HG03442 (cell line): Measurements from ENCODE around the gene CFAP157.

Source experiments
- ATAC-seq: cut with Tn5 transposase; IDR thresholded peaks from one replicate; pipeline ENCODE4 v1.9.1; 2021; ENCODE audit warnings: mild to moderate bottlenecking, moderate library complexity; ENCODE audit not compliant: unreplicated experiment

CFAP157 gene

DNA sequence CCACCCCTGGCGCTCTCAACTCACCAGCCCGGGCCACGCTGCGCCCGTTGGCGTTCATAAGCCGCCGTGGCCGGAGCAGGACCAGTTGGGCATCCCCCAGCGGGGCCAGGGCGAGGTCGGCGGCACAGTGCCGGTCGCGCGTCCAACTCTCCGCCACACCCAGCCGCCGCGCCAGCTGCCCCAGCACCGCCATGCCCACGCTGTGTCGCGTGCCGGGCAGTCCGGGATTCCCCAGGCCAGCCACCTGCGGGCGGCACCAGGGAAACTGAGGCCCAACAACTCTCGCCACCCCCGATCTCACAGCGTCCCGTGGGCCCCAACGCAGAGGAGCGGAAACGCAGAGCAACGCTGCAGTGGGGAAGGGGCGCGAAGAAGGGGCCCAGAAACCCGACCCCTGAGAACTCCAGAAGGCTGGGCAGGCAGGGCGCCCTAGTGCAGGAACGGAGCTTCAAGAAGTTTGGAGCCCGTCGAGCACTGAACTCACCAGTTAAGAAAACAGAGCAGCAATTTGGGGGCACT, 8.2 kb downstream of the CFAP157 start:
- no peak for ATAC-seq

DNA sequence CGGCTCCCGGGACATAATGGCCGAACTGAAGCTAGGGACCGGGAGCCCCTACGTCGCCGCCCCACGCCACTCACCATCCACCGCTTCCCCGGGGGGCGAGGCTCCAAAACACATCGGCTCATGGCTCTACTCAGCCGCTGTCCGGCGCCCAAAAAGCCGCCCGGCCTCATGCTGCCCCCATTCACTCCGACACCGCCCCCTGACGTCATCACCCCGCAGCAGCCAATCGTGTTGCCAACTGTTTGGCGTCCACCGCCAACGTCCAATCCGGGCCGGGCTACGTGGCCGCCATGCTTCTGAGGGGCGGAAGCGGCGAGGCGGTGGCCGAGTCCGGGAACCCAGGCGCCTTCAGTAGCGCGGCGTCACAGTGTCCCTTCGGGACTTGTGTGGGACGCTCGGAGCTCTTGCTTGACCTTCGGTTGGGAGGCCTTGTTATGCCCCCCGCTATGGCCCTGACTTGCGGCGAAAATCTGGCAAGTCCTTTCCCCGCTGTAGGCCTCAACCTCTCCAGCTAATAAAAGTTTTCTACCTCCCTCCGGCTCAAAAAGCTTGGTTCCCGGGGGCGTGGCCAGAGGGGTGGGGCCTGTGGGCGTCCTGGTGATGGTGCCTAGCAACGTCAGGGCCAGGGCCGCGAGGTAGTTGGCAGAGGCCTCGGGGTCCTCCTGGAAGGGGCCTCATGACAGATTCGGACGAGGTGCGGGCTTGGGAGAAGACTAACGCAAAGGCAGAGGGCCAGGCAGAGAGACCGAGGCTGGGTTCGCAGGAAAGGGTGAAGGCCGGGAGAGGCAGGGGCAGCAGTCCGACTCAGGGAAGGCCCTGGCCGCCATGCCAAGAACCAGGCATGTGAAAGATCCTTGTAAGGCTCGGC, 8.9 kb downstream of the CFAP157 start, which contains the start of the genes PTRH1 and TTC16:
Gene PTRH1 (minus strand): TSS at position 194 of the 868 bp plus-strand sequence. CDS start 24 bp downstream, at position 170.
Gene TTC16 (plus strand): TSS at position 610 of the 868 bp plus-strand sequence. CDS start 67 bp downstream, at position 677.
- peak; percentile 90 for ATAC-seq

DNA sequence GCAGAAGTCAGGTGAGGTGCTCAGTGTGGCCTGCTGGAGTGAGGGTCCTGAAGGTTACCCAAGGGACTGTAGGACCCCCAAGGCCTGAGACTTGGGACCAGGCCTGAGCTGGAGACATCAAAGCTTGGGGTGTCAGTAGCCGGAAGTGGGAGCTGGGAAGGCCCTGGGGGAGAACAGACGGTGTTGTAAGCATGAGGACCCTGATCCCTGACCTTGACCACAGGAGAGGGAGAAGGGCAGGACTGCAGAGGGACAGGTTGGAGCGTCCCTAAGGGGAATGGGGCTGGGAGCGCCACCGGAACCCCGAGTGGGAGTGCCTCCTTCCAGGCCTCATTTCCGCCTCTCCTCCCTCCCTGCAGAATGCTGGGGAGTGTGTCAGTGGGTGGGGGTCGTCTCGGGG, 9.6 kb downstream of the CFAP157 start:
- ATAC-seq = no peak

DNA sequence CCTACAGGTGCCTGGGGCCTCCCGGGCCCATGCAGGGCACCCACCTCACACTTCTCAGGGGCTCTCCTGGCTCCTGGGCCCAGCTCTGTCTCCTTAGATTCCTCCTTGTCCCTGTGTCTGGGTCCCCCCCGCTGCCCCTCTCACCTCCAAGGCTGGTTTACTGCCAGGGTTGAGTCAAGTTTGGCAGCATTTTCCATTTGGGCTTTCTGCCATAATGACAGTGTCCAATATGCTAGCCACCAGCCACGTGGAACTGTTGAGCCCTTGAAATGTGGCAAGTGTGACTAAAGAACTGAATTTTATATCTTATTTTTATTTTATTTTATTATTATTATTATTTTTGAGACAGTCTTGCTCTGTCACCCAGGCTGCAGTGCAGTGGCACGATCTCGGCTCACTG, 11.0 kb downstream of the CFAP157 start:
- no peak for ATAC-seq

DNA sequence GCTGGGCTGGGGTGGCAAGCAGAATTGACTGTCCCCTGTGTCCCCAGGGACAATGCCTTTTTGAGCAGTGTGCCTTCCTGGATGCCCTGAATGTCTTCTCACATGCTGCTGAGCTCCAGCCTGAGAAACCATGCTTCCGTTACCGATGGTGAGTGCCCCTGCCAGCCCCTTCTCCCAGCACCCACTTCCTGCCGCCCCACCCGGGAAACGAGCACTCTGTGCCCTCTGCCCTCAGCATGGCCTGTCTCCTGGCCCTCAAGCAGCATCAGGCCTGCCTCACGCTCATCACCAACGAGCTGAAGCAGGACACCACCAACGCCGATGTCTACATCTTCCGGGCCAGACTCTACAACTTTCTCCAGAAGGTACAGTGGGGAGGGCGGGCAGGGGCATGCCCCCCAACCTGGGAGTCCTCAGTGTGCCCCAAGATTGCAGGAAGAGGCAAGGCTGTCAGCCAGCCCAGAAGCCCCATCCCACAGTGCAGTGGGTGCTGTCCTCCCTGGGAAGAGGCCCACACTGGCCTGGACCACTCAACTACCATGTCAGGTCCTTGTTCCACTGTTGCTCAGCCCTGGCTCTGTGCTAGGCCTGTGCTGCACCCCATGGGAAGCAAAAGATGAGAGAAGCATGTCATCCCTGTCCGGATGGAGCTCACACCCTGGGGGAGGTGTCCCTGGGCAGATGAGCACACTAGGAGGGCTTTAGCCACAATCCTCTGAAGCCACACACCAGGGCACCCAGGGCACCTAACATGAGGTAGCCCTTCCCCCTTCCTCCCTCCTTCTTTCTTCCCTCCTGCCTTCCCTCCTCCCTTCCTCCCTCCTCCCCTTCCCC, 13.5 kb downstream of the CFAP157 start:
- no peak for ATAC-seq

DNA sequence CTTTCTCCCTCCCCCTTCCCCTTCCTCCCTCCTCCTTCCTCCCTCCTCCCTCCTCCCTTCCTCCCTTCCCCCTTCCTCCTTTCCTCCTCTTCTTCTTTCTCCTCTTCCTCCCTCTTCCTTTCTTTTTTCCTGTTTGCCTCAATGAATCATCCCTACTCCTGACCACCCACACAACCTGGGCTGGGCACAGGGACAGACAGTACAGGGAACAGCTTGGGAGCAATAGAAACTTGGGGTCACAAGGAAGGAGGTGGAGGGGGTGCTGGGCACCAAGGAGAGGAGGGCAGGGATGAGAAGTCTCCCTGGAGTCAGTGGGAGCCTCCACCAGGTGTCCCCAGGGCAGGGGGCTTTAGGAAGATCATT, 14.1 kb downstream of the CFAP157 start:
- no peak for ATAC-seq

DNA sequence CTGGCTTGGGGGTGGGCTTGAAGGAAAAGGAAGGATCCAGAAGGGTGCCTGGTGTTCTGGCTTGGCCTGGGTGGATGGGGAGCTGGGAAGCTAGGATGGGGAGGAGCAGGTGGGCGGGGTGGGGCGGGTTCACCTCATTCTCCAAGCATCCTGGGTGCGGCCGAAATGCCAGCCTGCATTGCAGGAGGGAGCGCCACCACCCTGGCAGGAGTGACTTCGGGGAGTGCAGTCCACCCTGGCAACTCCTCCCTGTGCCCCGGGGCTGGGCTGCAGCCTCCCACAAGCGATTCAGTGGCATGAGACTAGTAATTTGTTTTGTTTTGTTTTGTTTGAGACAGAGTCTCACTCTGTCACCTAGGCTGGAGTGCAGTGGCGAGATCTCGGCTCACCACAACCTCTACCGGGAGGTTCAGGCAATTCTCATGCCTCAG, 14.6 kb downstream of the CFAP157 start:
- no peak for ATAC-seq

DNA sequence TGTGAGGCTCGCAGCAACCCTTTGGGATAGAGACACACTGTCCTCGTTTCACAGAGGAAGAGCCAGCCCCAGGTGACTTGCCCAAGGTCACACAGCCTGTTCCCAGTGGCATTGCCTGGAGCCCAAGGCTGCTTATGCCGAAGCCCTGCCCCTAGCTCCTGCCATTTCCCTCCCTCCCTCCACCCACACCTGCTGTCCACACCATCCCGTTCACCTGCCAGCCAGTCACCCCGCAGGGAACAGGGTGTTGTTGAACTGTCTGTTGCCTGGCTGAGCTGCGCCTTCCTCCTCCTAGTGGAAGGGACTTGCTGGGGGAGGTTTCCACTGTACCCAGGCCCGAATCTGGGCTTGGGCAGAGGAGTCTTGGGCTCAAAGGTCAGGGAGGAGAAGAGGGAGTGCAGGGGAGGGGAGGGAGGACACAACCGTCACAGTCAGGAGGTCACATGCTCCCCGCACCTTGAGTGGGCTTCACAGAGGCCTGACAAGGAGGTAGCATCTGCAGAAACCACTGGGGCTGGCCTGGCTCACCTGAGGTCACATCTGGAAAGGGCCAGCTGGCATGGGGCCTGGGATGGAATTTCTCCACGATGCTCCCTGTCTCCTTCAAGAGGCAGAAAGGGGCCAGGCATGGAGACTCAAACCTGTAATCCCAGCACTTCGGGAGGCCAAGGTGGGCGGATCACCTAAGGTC, 15.4 kb downstream of the CFAP157 start:
- ATAC-seq = no peak

DNA sequence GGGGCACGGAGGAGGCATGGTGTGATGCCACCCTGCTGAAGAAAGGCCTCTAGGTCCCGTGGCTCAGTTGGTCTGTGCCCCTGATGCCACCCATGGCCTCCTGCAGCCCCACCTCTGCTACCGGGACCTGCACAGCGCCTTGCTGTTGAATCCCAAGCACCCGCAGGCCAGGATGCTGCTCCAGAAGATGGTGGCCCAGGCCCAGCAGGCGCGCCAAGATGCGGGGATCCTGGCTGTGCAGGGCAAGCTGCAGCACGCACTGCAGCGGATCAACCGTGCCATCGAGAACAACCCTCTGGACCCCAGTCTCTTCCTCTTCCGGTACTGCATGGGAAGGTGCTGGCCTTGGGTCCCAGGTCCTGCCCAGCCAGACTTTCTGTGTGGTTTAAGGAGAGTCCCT, 16.2 kb downstream of the CFAP157 start:
- no peak for ATAC-seq

DNA sequence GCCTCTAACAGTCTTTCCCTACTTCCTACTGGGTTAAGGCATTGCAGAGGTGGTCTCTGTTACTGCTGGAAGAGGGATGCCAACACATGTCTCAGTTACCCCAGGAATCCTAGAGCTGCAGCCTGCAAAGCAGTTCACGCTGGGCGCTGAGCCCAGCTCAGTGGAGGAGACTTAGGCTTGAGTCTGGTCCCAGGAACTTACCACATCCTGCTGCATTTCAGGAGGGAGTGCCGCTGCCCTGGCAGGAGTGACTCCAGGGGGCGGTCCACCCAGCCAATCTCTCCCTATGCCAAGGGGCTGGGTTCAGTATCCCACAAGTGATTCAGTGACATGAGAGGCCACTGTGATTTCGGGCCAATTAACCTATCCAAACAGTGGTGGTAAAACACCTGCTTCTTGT, 16.7 kb downstream of the CFAP157 start:
- no peak for ATAC-seq

DNA sequence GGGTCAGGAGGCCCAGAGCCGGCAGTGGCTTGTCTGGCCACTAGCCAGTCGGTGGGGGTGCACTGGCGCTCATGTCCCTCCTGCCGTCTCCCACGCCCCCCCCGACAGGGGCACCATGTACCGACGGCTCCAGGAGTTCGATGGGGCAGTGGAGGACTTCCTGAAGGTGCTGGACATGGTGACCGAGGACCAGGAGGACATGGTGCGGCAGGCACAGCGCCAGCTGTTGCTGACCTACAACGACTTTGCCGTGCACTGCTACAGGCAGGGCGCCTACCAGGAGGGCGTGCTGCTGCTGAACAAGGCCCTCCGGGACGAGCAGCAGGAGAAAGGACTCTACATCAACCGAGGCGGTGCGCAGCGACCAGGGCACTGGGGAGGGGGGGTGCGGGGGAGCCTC, 17.2 kb downstream of the CFAP157 start:
- no peak for ATAC-seq

DNA sequence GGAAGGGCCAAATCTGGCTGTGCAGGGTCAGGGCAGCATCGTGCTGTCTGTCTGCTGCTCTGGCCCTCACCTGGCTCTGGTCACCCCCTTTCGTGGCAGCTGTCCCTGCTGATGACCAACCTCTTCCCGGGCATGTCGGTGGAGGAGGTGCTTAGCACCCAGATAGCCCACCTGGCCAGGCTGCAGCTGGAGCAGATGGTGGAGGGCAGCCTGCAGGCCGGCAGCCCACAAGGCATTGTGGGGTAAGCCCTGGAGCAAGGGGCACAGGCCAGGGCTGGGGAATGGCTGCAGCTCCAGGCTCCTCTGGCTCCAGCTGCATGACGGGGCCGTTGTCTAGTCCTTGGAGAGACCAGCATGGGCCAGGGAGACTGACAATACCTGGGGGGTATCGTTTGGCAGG, 20.1 kb downstream of the CFAP157 start:
- no peak for ATAC-seq

DNA sequence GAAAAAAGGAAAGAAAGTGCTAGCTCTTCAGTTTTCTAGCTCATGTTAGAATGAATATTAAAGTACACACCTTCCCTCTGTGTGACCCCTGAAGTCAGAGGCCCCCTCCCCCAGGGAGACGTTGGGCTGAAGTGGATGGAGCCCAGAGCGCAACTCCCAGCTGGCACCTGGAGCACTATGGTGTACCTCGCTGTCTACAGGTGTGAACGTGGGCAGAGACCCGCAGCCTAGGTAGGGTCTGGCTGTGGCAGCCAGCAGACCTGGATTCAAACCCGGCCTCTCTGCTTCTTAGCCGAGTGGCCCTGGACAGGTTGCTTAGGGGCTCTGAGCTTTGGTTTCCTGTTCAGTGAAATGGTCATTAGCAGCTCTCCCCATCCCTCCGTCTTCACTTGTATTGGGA, 22.0 kb downstream of the CFAP157 start:
- ATAC-seq = no peak

DNA sequence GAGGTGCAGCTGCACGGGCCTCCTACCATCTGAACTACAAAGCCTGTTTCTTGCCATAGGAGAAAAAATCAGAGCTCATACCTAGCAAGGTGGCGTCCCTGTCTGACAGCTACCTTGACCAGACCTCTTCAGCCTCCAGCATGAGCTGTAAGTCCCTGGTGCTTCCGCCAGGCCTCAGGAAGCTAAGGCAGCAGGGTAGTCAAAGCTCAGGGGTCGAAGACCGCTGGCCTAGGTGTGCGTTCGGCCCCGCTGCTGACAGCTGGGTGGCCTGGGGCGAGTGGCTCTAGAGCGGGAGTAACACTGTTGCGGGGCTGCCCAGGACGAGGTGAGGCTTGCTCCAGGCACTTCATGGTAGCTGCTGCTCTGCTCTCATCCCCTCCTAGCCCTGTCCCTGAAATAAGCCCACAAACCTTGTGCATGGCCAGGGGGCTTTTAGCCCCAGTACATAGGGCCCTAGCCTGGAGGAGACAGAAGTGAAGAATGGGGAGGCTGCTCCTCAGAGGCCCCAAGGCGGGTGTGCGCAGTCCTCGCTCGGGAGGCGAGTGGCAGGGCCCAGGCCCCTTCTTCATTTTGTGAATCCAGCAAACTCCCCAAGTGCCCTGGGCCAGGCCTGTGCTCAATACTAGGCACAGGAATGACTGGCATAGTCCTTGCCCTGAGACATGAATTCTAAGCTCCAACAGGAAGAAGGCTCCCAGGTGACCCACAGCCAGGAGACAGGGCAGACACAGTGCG, 22.9 kb downstream of the CFAP157 start:
- no peak for ATAC-seq

DNA sequence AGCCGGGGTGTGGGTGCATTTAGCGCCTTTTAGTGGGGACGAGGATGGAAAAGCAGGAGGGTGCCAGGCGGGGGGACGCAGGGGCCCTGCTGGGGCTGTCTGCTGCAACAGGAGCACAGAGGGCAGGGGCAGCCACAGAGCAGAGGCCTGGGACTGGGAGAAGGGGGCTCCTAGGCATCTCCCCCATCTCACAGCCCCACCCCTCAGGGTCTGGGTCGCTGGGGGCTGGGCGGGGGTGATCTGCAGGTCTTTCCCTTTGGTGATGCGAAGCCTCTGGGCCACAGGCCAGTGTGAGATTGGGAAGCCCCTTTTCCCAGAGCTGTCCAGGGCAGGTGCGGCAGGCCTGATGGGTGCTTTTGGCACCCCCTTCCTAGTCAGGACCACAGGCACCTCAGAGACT, 23.5 kb downstream of the CFAP157 start:
- no peak for ATAC-seq

DNA sequence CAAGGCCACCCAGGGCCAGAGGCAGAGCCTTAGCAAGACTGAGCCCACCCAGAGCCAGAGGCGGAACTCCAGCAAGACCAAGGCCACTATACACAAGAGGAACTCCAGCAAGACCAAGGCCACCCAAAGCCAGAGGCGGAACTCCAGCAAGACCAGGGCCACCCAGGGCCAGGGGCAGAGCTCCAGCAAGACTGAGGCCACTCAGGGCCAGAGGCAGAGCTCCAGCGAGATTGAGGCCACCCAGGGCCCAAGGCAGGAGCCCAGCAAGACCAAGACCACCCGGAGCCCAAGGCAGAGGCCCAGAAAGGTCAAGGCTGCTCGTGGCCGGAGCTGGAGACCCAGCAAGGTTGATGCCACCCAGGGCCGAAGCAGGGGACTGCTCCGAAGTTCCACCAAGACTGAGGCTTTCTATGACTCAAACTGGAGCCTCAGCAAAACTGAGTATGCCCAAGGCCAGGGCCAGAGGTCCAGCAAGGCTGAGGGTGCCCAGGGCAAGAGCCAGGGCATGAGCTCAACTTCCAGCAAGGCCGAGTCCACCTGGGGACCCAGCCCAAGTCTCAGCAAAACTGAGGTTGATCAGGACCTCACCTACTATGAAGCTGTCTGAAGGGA, 24.1 kb downstream of the CFAP157 start:
- ATAC-seq = no peak

DNA sequence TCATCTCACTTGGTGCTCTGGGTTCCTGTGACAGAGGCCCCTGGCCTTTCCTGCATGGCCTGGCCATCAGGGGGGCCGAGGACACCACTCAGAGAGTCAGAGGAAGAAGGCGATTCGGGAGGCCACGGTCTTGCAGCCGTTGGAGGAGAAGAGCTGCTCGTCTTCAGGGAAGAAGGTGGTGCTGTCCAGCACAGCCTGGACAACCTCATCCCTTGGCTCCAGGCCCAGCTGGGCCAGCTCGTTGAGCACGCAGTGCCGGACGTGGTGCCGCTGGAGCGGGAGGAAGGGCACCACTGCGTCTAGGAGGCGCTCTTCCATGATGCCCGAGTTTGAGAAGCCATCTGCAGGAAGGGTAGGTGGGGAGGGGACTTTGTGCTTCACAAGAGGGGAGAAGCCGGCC, 25.1 kb downstream of the CFAP157 start:
- no peak for ATAC-seq

DNA sequence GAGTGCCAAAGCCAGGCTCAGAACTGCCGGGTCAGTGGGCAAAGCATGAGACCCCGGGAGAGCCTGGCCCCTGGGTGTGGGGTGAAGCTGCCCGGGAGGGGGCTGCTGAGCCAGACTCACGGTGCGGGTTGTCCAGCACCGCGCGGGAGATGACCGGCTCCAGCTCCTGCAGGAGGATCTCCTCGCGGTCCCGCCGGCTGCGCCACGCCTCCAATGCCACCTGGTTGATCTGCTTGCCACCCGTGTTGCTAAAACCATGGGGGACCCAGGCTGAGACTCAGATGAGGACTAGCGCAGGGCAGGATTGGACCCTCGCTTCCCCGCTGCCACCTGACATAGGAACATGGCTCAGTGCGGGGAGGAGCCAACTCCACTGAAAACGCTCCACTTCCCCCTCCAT, 25.7 kb downstream of the CFAP157 start:
- ATAC-seq = no peak

DNA sequence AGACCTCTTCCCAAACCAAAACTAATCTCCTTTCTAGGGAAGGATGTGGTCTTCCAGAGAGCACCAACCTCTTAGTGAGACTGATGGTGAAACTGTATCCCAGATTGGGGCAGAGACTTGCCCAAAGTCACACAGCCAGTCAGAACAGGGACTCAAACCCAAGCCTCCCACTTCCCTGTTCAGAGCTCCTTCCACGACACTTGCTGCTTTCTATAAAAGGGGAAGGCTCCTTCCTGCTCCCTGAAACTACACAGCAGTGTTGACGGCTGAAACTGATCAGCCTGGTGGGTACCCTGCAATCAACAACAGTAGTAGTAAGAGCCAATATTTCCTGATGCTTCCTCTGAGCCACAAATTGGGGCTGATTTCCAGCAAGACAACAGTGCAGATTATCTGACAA, 26.8 kb downstream of the CFAP157 start:
- no peak for ATAC-seq

DNA sequence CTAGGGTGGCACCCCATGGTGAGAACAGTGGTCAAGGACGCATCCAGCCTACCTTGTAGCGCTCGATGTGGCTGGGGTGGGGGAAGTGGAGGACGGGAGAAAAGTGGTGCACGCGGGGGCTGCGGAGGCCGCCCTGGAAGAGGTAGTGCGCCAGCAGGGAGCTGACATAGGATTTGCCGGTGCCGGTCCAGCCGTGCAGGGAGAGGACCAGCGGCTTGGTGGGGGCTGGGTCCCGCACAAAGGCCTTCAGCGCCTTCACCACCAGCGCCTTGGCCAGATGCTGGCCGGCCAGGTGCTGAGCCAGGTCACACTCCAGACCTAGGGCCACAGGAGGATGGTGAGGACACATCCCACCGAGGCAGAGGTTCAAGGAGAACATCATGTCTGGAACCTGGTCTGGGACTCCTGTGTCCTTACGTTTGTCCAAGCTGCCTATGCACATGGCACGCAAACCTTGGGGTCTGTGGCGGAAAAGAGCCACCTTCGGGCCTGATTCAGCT, 27.5 kb downstream of the CFAP157 start:
- ATAC-seq = no peak
